Adrenal gland (tissue), 12 donors: ENCODE data around the gene AKAP7. TPM values are rescaled to one million over a fixed set of nuclear protein-coding genes. Genes with fewer than 3 reads are reported as not detected.
"Not testable (repeated sequence)": the region's sequence is repeated elsewhere in the genome, so short reads cannot be mapped to it uniquely, and the experiment has no call there.

ENCODE experiments used
- DNase-seq, 7 donors: peaks; one replicate each; pipeline ENCODE4 v3.0.0-alpha.2; 2019 to 2020
- H3K27ac ChIP-seq, 5 donors: fragments of 200-600 bp; sonication (generic) in 4 of 5; 1 replicate in 3 of 5; 2 replicates in 2 of 5; pipeline versions ENCODE4 v1.5.1 to v1.8.0; 2016 to 2020; ENCODE audit warnings: mild to moderate bottlenecking in 1 of 5
- H3K27me3 ChIP-seq: fragments of 200-600 bp; 2 replicates; pipeline ENCODE4 v1.8.0; 2021
- H3K36me3 ChIP-seq, 2 donors: fragments of 200-600 bp; replicated peaks in 1 of 2; 1 replicate in 1 of 2; 2 replicates in 1 of 2; pipeline versions ENCODE4 v1.5.1 to v1.8.0; 2018 to 2022
- H3K4me1 ChIP-seq, 2 donors: fragments of 200-600 bp; replicated peaks in 1 of 2; 1 replicate in 1 of 2; 2 replicates in 1 of 2; pipeline versions ENCODE4 v1.5.1 to v1.8.0; 2018 to 2021
- H3K4me3 ChIP-seq, 4 donors: fragments of 200-600 bp; sonication (generic) in 3 of 4; one replicate each; pipeline ENCODE4 v1.5.1; 2016 to 2018
- H3K9me3 ChIP-seq, 3 donors: fragments of 200-600 bp; sonication (generic) in 1 of 3; replicated peaks in 1 of 3; 1 replicate in 2 of 3; 2 replicates in 1 of 3; pipeline versions ENCODE4 v1.5.1 to v1.8.0; 2016 to 2021
- POLR2A ChIP-seq, 2 donors: fragments of 450-650 bp; IDR thresholded peaks; one replicate each; pipeline ENCODE4 v1.6.1; 2017; ENCODE audit warnings: antibody characterized with exemption in 2 of 2, mild to moderate bottlenecking in 2 of 2, moderate library complexity in 1 of 2
- WGBS, 4 donors: extraction: QIAGEN DNeasy Blood & Tissue Kit in 2 of 4; methylation state at CpG; one replicate each; pipeline versions ENCODE4 v1.1.5 to v1.1.7; 2013 to 2017; 5-methylcytosine and 5-hydroxymethylcytosine counted together
- intact Hi-C, 2 donors: fragments of 100-400 bp; cut with DNase I; formaldehyde crosslinking; loops; one replicate each; pipeline versions ENCODE4 v1.14.1 to v1.15.0; 2022 to 2023
- polyA plus RNA-seq, 3 donors: library from polyadenylated mRNA; stranded (reverse); fragments of 200-250 nt in 2 of 3; fragments of 350-450 nt in 1 of 3; fragmentation: Illumina TruSeq in 1 of 3; extraction: RNeasy Lipid Tissue Mini Kit (QIAGEN cat#74804) in 1 of 3; gene quantifications; one replicate each; pipeline ENCODE4 v1.2.3, GENCODE V29; 2013 to 2014
- total RNA-seq, 9 donors: library from RNA; depleted of rRNA in 4 of 9; stranded (reverse); fragments of >200 nt in 4 of 9; fragments of 120-200 nt in 1 of 9; fragmentation: NEBNext Ultra II Directional in 1 of 9; extraction: Animal tissue kit (Norgen Biotek cat#: 25700) in 1 of 9; gene quantifications; one replicate each; pipeline versions ENCODE4 v1.1.0 to v1.2.4, GENCODE V29; 2013 to 2023
- TF ChIP-seq, protein P1 (sequence below), 6 experiments: fragments of 450-650 bp in 4 of 6; fragments of 200-600 bp in 2 of 6; sonication (generic) in 1 of 6; IDR thresholded peaks; 1 replicate in 5 of 6; 2 replicates in 1 of 6; pipeline versions ENCODE4 v1.5.1 to v1.8.0; 2016 to 2021; ENCODE audit warnings: antibody characterized with exemption in 6 of 6, mild to moderate bottlenecking in 2 of 6, moderate library complexity in 1 of 6
- donor health status: healthy with polysubstance abuse.
- donor health status: Bipolar disorder and iron deficiency.
- donor health status: DM: yes; HTN: yes; CAD: no.
- donor health status: DM: no; HTN: no; CAD: no.
- donor health status: DM: no; HTN: no; CAD: no.
- donor health status: DM: yes; HTN: yes; CAD: no.

The AKAP7 gene
- total and polyA plus RNA-seq, 12 donors: 36.2 to 165 (median 62.2) TPM

DNA sequence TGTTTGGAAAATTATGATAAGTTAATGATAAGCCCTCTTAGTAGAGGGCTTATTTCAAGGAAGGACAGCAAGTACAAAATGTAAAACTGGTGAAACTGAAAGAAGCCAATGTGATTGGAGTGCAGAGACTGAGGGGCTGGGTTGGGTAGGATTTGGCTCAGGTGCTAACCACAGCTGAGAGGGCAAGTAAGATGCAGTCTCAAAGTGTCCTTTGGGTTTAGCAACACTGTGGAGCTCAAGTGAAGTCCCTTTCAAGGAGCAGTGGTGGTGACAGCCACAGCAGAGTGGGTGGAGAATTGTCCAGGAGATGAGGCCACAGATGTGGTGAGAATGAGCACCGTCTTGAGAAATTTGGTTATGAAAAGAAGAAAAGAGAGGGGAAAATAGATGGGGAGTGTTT lies 181.4 kb downstream of the AKAP7 start:
- TF ChIP-seq, protein P1, sequence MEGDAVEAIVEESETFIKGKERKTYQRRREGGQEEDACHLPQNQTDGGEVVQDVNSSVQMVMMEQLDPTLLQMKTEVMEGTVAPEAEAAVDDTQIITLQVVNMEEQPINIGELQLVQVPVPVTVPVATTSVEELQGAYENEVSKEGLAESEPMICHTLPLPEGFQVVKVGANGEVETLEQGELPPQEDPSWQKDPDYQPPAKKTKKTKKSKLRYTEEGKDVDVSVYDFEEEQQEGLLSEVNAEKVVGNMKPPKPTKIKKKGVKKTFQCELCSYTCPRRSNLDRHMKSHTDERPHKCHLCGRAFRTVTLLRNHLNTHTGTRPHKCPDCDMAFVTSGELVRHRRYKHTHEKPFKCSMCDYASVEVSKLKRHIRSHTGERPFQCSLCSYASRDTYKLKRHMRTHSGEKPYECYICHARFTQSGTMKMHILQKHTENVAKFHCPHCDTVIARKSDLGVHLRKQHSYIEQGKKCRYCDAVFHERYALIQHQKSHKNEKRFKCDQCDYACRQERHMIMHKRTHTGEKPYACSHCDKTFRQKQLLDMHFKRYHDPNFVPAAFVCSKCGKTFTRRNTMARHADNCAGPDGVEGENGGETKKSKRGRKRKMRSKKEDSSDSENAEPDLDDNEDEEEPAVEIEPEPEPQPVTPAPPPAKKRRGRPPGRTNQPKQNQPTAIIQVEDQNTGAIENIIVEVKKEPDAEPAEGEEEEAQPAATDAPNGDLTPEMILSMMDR (IDR thresholded peaks at IDR 0.05): no peak
- no peak for TF ChIP-seq POLR2A (IDR thresholded peaks at IDR 0.05)
- no peaks in the 10 kb centered on the region for H3K27me3 ChIP-seq
- H3K4me3 ChIP-seq: no peak overlapping the region
- H3K36me3 ChIP-seq: no peaks in the 10 kb centered on the region
- no peaks in the 10 kb centered on the region for H3K9me3 ChIP-seq
- no peaks in the 10 kb centered on the region for H3K4me1 ChIP-seq
- no peak overlapping the region for H3K27ac ChIP-seq
- intact Hi-C loops: no loop called here
- WGBS, 4 donors: 88 to 100% (median 93%) methylated on average over 1 of the region's 1 CpG
- no peak for DNase-seq

DNA sequence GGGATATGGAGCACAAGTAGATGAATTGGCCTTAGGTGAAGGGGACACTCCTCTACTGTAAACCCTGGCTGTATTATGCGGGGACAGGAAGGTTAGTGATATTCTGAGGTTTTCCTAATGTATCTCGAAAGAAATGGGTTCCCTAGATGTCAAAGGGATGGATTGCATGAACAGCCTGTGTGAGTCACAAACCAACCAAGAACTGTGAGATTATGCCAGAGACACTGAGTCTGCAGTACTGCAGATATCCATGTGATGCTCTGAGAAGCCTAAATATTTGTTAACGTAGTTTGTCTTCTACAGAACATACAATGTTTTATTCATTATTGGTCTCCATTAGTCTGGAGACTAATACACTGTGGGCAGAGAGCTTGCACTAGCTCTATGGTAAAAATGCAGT lies 182.2 kb downstream of the AKAP7 start:
- Histone ChIP-seq H3K4me3 (no peak overlapping the region), H3K27me3 (no peaks in the 10 kb centered on the region), H3K9me3 (no peaks in the 10 kb centered on the region), H3K4me1 (no peaks in the 10 kb centered on the region), H3K27ac (no peak overlapping the region), H3K36me3 (no peaks in the 10 kb centered on the region)
- no peak for DNase-seq
- 86 to 93% (median 88%) methylated on average over 3 of the region's 3 CpGs for WGBS, 4 donors
- intact Hi-C loops: no loop called here
- TF ChIP-seq, protein P1 (IDR thresholded peaks at IDR 0.05): no peak
- no peak for TF ChIP-seq POLR2A (IDR thresholded peaks at IDR 0.05)

DNA sequence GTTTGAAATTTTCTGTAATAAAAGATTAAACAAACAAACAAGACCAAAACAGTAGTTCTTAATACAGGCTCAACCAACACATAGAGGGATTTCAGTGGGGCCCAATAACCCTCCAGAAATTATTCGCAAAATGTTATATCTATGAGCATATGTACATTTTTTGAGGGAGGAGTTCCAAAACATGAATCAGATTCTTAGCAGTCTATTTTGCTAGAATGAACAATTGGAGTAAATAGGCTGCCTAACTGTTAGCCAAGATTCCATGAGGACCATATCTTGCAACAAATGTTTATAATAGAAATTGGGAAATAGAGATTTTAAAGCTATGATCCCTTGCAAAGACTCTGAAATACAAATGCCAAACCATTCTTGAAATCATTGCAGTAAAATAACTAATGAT lies 186.3 kb downstream of the AKAP7 start:
- no peak for DNase-seq

DNA sequence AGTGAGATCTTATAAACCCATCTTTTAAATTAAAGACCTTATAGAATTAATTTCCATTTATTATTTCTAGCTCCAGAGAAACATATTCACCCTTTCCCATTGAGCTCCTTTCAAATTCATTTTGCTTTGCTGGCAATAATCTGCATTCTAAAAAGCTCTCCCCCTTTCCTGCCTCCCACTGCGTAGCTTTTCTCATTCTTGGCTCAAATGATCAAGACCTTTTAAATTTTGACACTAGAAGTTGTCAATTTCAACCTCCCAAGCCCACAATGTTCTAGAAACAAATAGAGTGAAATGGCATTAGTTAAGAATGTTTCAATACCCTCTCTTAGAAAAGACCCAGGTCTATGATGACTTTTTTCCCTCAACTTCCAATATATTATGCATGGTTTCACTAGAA lies 186.9 kb downstream of the AKAP7 start:
- H3K9me3 ChIP-seq: no peaks in the 10 kb centered on the region
- DNase-seq: no peak
- H3K27me3 ChIP-seq: no peaks in the 10 kb centered on the region
- TF ChIP-seq, protein P1 (IDR thresholded peaks at IDR 0.05): no peak
- TF ChIP-seq POLR2A (IDR thresholded peaks at IDR 0.05): no peak
- no peaks in the 10 kb centered on the region for H3K36me3 ChIP-seq
- 69 to 96% (median 93%) methylated on average over 1 of the region's 1 CpG for WGBS, 4 donors
- intact Hi-C loops: no loop called here
- no peaks in the 10 kb centered on the region for H3K4me1 ChIP-seq
- no peak overlapping the region for H3K4me3 ChIP-seq
- no peak overlapping the region for H3K27ac ChIP-seq

More for the DNA sequence above, 186.3 kb downstream of the AKAP7 start:
- Histone ChIP-seq H3K4me1 (no peaks in the 10 kb centered on the region), H3K27ac (no peak overlapping the region), H3K9me3 (no peaks in the 10 kb centered on the region), H3K36me3 (no peaks in the 10 kb centered on the region), H3K4me3 (no peak overlapping the region), H3K27me3 (no peaks in the 10 kb centered on the region)
- intact Hi-C loops: no loop called here
- WGBS, 4 donors: 83 to 95% (median 86%) methylated on average over 1 of the region's 1 CpG
- no peak for TF ChIP-seq POLR2A (IDR thresholded peaks at IDR 0.05)
- TF ChIP-seq, protein P1 (IDR thresholded peaks at IDR 0.05): no peak

DNA sequence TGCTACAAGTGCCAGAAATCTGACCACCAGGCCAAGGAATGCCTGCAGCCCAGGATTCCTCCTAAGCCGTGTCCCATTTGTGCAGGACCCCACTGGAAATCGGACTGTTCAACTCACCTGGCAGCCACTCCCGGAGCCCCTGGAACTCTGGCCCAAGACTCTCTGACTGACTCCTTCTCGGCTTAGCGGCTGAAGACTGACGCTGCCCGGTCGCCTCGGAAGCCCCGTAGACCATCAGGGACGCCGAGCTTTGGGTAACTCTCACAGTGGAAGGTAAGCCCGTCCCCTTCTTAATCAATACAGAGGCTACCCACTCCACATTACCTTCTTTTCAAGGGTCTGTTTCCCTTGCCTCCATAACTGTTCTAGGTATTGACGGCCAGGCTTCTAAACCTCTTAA lies 190.4 kb downstream of the AKAP7 start:
- H3K27me3 ChIP-seq, H3K4me1 ChIP-seq, intact Hi-C loops, H3K9me3 ChIP-seq, H3K4me3 ChIP-seq, H3K36me3 ChIP-seq, H3K27ac ChIP-seq, DNase-seq: not testable (repeated sequence)
- 95 to 97% (median 96%) methylated on average over 9 to 14 of the region's 14 CpGs for WGBS, 4 donors

DNA sequence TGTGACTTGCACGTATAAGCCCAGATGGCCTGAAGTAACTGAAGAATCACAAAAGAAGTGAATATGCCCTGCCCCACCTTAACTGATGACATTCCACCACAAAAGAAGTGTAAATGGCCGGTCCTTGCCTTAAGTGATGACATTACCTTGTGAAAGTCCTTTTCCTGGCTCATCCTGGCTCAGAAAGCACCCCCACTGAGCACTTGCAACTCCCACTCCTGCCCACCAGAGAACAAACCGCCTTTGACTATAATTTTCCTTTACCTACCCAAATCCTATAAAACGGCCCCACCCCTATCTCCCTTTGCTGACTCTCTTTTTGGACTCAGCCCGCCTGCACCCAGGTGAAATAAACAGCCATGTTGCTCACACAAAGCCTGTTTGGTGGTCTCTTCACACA lies 193.5 kb downstream of the AKAP7 start:
- H3K4me1 ChIP-seq, H3K27ac ChIP-seq, DNase-seq, H3K9me3 ChIP-seq, H3K36me3 ChIP-seq, H3K27me3 ChIP-seq, H3K4me3 ChIP-seq, intact Hi-C loops: not testable (repeated sequence)
- 78 to 91% (median 85%) methylated on average over 3 to 5 of the region's 5 CpGs for WGBS, 4 donors
